HepG2 (cell line): ENCODE data around the gene RNASE9. TPM values are rescaled to one million over a fixed set of nuclear protein-coding genes. Genes with fewer than 3 reads are reported as not detected.

Source experiments
- FOXA1 ChIP-seq, 2 experiments: fragments of 450-650 bp in 1 of 2; sonication (generic) in 1 of 2; formaldehyde crosslinking in 1 of 2; IDR thresholded peaks; 2 replicates each; pipeline versions ENCODE4 v1.4.0 to v1.6.1; 2016 to 2020; ENCODE audit warnings: missing genetic modification reagents in 1 of 2
- GATAD2A ChIP-seq: IDR thresholded peaks from 2 replicates; pipeline ENCODE4 v1.6.1; 2016
- SRSF9 ChIP-seq: fragments of 200-400 bp; formaldehyde crosslinking; IDR thresholded peaks from 2 replicates; pipeline ENCODE4 v1.6.1; 2018; ENCODE audit warnings: borderline replicate concordance, mild to moderate bottlenecking, low read depth, low read length; ENCODE audit not compliant: insufficient read depth, poor library complexity, severe bottlenecking
- STAG1 ChIP-seq: sonication (generic); formaldehyde crosslinking; IDR thresholded peaks from 2 replicates; pipeline ENCODE4 v1.4.0; 2020; ENCODE audit warnings: missing genetic modification reagents
- THYN1 ChIP-seq: sonication (generic); formaldehyde crosslinking; IDR thresholded peaks from 2 replicates; pipeline ENCODE4 v1.8.1; 2023; ENCODE audit warnings: low read depth, mild to moderate bottlenecking, moderate library complexity, missing genetic modification reagents, borderline replicate concordance
- XRCC5 ChIP-seq: fragments of 200-400 bp; formaldehyde crosslinking; optimal IDR thresholded peaks from 2 replicates; pipeline ENCODE3; 2017; ENCODE audit warnings: mild to moderate bottlenecking, low read length
- polyA plus RNA-seq, 8 experiments: library from polyadenylated mRNA; depleted of rRNA in 3 of 8; stranded (reverse) in 7 of 8; unstranded in 1 of 8; fragments of >200 nt; fragmentation: Illumina TruSeq in 4 of 8; extraction: Trizol in 4 of 8; gene quantifications; 2 replicates each; pipeline versions ENCODE4 v1.2.1 to v1.2.3, GENCODE V29; 2011 to 2016; ENCODE audit warnings: low read depth in 4 of 8, missing spikeins in 1 of 8, mixed read lengths in 1 of 8; ENCODE audit not compliant: insufficient read depth in 1 of 8
- total RNA-seq, 5 experiments: library from RNA; depleted of rRNA; stranded (reverse); fragments of >200 nt; fragmentation: Illumina TruSeq; extraction: Trizol; gene quantifications; 2 replicates each; pipeline ENCODE4 v1.2.3, GENCODE V29; 2016; ENCODE audit warnings: low read depth in 1 of 5
- TF ChIP-seq, protein P1 (sequence below): sonication (generic); formaldehyde crosslinking; IDR thresholded peaks from 2 replicates; pipeline ENCODE4 v1.5.1; 2020; ENCODE audit warnings: missing genetic modification reagents, mild to moderate bottlenecking, borderline replicate concordance
- TF ChIP-seq, protein P2 (sequence below): sonication (generic); formaldehyde crosslinking; IDR thresholded peaks from 2 replicates; pipeline ENCODE4 v1.5.0; 2020; ENCODE audit warnings: mild to moderate bottlenecking, missing genetic modification reagents, moderate library complexity
- TF ChIP-seq, protein P3 (sequence below), 2 experiments: sonication (generic) in 1 of 2; formaldehyde crosslinking in 1 of 2; IDR thresholded peaks; 2 replicates each; pipeline versions ENCODE4 v1.4.0 to v1.6.1; 2018 to 2020; ENCODE audit warnings: missing genetic modification reagents in 2 of 2, borderline replicate concordance in 1 of 2, low read depth in 1 of 2, mild to moderate bottlenecking in 1 of 2, missing biosample characterization in 1 of 2
- TF ChIP-seq, protein P4 (sequence below): sonication (generic); formaldehyde crosslinking; IDR thresholded peaks from 2 replicates; pipeline ENCODE4 v1.5.0; 2020; ENCODE audit warnings: mild to moderate bottlenecking, missing genetic modification reagents

Gene RNASE9
- total and polyA plus RNA-seq, 2 of the 13 experiments (the other 11 are each of a cell fraction or from before 2014, with no cell fraction given): not detected

DNA sequence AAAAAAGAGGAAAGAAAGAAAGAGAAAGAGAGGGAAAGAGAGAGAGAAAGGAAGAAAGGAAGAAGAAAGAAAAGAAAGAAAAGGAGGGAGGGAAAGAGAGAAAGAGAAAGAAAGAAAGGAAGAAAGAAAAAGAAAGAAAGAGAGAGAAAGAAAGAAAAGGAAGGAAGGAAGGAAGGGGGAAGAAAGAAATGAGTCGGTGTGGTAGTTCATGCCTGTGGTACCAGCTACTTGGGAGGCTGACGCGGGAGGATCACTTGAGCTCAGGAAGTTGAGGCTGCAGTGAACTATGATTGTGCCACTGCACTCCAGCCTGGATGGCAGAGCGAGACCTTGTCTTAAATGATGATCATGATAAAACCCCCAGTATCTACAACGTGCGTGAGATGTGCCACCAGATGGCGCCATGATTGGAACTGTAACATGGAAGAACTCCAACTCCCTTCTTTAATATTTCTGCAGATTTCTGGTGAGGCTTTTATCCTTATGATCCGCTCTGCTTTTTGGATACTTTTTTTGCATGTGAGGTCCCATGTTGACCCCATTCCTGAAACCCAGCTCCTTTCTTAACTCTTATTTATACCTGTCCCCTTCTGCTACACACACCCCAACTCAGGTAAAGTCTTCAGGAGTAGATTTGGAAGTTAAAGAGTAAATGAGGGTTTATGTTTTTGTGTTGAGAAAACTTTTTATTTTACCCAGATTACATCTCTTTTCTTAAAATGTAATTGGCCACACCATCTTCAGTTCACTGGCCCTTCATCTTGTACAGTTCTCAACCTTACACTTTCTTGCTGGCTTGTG, 29.9 kb downstream of the RNASE9 start (continued):
- TF ChIP-seq THYN1 (no peak), FOXA1 (IDR thresholded peaks at IDR 0.05) (no peak), FOXA1 (CRISPR knock-in tag; IDR thresholded peaks at IDR 0.05) (peak; percentile 80), GATAD2A (CRISPR knock-in tag) (0 out of 2 replicates have a peak, but pooled peaks have one; percentile 33), XRCC5 (peak; percentile 28), SRSF9 (peak; percentile 87), STAG1 (CRISPR knock-in tag) (peak; percentile 65)
- TF ChIP-seq, protein P1, sequence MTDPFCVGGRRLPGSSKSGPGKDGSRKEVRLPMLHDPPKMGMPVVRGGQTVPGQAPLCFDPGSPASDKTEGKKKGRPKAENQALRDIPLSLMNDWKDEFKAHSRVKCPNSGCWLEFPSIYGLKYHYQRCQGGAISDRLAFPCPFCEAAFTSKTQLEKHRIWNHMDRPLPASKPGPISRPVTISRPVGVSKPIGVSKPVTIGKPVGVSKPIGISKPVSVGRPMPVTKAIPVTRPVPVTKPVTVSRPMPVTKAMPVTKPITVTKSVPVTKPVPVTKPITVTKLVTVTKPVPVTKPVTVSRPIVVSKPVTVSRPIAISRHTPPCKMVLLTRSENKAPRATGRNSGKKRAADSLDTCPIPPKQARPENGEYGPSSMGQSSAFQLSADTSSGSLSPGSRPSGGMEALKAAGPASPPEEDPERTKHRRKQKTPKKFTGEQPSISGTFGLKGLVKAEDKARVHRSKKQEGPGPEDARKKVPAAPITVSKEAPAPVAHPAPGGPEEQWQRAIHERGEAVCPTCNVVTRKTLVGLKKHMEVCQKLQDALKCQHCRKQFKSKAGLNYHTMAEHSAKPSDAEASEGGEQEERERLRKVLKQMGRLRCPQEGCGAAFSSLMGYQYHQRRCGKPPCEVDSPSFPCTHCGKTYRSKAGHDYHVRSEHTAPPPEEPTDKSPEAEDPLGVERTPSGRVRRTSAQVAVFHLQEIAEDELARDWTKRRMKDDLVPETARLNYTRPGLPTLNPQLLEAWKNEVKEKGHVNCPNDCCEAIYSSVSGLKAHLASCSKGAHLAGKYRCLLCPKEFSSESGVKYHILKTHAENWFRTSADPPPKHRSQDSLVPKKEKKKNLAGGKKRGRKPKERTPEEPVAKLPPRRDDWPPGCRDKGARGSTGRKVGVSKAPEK: 0 out of 2 replicates have a peak, but pooled peaks have one; percentile 40
- TF ChIP-seq, protein P2, sequence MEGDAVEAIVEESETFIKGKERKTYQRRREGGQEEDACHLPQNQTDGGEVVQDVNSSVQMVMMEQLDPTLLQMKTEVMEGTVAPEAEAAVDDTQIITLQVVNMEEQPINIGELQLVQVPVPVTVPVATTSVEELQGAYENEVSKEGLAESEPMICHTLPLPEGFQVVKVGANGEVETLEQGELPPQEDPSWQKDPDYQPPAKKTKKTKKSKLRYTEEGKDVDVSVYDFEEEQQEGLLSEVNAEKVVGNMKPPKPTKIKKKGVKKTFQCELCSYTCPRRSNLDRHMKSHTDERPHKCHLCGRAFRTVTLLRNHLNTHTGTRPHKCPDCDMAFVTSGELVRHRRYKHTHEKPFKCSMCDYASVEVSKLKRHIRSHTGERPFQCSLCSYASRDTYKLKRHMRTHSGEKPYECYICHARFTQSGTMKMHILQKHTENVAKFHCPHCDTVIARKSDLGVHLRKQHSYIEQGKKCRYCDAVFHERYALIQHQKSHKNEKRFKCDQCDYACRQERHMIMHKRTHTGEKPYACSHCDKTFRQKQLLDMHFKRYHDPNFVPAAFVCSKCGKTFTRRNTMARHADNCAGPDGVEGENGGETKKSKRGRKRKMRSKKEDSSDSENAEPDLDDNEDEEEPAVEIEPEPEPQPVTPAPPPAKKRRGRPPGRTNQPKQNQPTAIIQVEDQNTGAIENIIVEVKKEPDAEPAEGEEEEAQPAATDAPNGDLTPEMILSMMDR (CRISPR knock-in tag): peak; percentile 83
- TF ChIP-seq, protein P3, sequence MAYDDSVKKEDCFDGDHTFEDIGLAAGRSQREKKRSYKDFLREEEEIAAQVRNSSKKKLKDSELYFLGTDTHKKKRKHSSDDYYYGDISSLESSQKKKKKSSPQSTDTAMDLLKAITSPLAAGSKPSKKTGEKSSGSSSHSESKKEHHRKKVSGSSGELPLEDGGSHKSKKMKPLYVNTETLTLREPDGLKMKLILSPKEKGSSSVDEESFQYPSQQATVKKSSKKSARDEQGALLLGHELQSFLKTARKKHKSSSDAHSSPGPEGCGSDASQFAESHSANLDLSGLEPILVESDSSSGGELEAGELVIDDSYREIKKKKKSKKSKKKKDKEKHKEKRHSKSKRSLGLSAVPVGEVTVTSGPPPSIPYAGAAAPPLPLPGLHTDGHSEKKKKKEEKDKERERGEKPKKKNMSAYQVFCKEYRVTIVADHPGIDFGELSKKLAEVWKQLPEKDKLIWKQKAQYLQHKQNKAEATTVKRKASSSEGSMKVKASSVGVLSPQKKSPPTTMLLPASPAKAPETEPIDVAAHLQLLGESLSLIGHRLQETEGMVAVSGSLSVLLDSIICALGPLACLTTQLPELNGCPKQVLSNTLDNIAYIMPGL (CRISPR knock-in tag; IDR thresholded peaks at IDR 0.05; ENCODE audit: borderline replicate concordance in 1 of 2, low read depth in 1 of 2): peak in 1 of 2 experiments; percentile 59; a peak in 2 of 4 replicates
- TF ChIP-seq, protein P4, sequence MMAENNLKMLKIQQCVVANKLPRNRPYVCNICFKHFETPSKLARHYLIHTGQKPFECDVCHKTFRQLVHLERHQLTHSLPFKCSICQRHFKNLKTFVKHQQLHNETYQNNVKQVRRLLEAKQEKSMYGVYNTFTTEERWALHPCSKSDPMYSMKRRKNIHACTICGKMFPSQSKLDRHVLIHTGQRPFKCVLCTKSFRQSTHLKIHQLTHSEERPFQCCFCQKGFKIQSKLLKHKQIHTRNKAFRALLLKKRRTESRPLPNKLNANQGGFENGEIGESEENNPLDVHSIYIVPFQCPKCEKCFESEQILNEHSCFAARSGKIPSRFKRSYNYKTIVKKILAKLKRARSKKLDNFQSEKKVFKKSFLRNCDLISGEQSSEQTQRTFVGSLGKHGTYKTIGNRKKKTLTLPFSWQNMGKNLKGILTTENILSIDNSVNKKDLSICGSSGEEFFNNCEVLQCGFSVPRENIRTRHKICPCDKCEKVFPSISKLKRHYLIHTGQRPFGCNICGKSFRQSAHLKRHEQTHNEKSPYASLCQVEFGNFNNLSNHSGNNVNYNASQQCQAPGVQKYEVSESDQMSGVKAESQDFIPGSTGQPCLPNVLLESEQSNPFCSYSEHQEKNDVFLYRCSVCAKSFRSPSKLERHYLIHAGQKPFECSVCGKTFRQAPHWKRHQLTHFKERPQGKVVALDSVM: peak; percentile 54; the same call in 1 of the 2 replicates
